Activated B cell treated with CpG ODN at 0.5 μM for 24 hours (primary cell): ENCODE results near the gene GH2. TPM values are rescaled to one million over a fixed set of nuclear protein-coding genes. Genes with fewer than 3 reads are reported as not detected.
"Not testable (repeated sequence)": the region's sequence is repeated elsewhere in the genome, so short reads cannot be mapped to it uniquely, and the experiment has no call there.

Experiments
- ATAC-seq: fragments of 200-7000 bp; cut with Tn5 transposase; one replicate; pipeline ENCODE4 v1.10.0; 2021; ENCODE audit warnings: low read depth, mild to moderate bottlenecking, moderate library complexity
- CTCF ChIA-PET: fragments of 350-600 bp; sonication (Branson Sonifier 250); formaldehyde crosslinking; loops from one replicate; lab custom pipeline; 2021; ENCODE audit warnings: antibody characterized with exemption; lab: Charles Lee
- POLR2A ChIA-PET: fragments of 350-600 bp; sonication (Branson Sonifier 250); formaldehyde crosslinking; loops from one replicate; lab custom pipeline; 2021; ENCODE audit warnings: antibody characterized with exemption; lab: Charles Lee
- DNase-seq: peaks from one replicate; pipeline ENCODE4 v3.0.0; 2022
- H3K27ac Mint-ChIP-seq: one replicate; pipeline ENCODE4 v1.8.0; 2020; ENCODE audit warnings: mixed read lengths
- H3K27me3 Mint-ChIP-seq: one replicate; pipeline ENCODE4 v1.8.0; 2021; ENCODE audit warnings: mixed read lengths
- H3K36me3 Mint-ChIP-seq: one replicate; pipeline ENCODE4 v1.8.0; 2021; ENCODE audit warnings: low read depth, mixed read lengths
- H3K4me1 Mint-ChIP-seq: one replicate; pipeline ENCODE4 v1.8.0; 2021; ENCODE audit warnings: mixed read lengths
- H3K4me3 Mint-ChIP-seq: one replicate; pipeline ENCODE4 v1.8.0; 2020; ENCODE audit warnings: mild to moderate bottlenecking, mixed read lengths
- H3K9me3 Mint-ChIP-seq: one replicate; pipeline ENCODE4 v1.8.0; 2020; ENCODE audit warnings: mixed read lengths
- intact Hi-C: fragments of 100-400 bp; cut with micrococcal nuclease; formaldehyde crosslinking; loops from one replicate; pipeline ENCODE4 v1.15.1; 2024
- total RNA-seq: library from RNA; stranded (reverse); gene quantifications from 2 replicates; pipeline ENCODE4 v1.2.3, GENCODE V29; 2022
- TF ChIP-seq, protein P1 (sequence below): fragments of 200-600 bp; IDR thresholded peaks from one replicate; pipeline ENCODE4 v1.8.0; 2022; ENCODE audit warnings: antibody characterized with exemption, mild to moderate bottlenecking

The GH2 gene
- total RNA-seq, 1 donor from 2014 or later, result not detected

DNA sequence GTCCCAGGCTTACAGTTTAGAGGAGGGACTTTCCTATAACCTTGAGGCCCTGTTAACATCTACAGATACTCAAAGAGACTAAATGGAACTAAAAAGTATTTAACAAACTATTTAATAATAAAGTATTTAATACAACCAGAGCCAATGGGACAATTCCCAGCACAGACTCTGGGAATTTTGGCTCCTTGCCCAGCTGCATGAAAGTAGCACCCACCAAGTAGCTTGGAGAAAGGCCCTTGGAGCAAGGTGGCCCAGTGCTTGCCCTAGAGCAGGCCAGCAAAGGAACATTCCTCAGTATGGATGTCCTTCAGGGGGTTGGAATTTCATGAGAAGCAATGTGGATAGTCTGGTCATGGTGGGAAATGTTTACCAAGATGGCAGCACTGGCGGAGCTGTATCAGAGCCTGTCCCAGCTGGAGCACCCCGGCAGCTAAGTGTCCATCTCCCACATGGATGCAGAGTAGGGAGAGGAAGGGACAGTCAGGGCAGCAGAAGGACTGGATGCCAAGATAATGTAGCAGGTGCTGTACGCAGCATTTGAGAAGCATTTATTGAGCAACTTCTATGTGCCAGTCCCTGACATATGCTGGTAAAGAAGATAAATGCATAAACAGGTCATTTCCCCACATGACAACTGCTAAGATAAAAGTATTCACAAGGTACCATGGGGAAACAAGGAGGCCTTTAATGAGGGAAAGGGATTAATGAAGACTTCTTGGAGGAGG is 34.1 kb downstream of the GH2 start:
- ATAC-seq, result no peak
- TF ChIP-seq, protein P1, sequence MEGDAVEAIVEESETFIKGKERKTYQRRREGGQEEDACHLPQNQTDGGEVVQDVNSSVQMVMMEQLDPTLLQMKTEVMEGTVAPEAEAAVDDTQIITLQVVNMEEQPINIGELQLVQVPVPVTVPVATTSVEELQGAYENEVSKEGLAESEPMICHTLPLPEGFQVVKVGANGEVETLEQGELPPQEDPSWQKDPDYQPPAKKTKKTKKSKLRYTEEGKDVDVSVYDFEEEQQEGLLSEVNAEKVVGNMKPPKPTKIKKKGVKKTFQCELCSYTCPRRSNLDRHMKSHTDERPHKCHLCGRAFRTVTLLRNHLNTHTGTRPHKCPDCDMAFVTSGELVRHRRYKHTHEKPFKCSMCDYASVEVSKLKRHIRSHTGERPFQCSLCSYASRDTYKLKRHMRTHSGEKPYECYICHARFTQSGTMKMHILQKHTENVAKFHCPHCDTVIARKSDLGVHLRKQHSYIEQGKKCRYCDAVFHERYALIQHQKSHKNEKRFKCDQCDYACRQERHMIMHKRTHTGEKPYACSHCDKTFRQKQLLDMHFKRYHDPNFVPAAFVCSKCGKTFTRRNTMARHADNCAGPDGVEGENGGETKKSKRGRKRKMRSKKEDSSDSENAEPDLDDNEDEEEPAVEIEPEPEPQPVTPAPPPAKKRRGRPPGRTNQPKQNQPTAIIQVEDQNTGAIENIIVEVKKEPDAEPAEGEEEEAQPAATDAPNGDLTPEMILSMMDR, result no peak
- intact Hi-C loops, result loop anchor here (10.0 kb wide), 1 partner anchor 547 kb away; the partner anchor contains the start of gene PECAM1
- DNase-seq, result no peak
- H3K9me3 Mint-ChIP-seq, result no peaks in the 10 kb centered on the region
- peaks cover 26% of the 10 kb centered on the region for H3K4me1 Mint-ChIP-seq
- H3K36me3 Mint-ChIP-seq, result no peaks in the 10 kb centered on the region
- H3K27me3 Mint-ChIP-seq, result no peaks in the 10 kb centered on the region
- H3K4me3 Mint-ChIP-seq, result peak overlapping the region; percentile 29
- ChIA-PET CTCF (interaction anchor here (2.0 kb wide), 1 partner anchor 18 kb away, joined by 10 read pairs; no protein-coding TSS in a partner anchor), POLR2A (interaction anchor here (1.4 to 2.5 kb wide), 2 partner anchors 20 to 282 kb away, joined by 3 to 13 read pairs; partner anchors contain the start of genes ERN1, FTSJ3 and PSMC5)
- no peak overlapping the region for H3K27ac Mint-ChIP-seq

DNA sequence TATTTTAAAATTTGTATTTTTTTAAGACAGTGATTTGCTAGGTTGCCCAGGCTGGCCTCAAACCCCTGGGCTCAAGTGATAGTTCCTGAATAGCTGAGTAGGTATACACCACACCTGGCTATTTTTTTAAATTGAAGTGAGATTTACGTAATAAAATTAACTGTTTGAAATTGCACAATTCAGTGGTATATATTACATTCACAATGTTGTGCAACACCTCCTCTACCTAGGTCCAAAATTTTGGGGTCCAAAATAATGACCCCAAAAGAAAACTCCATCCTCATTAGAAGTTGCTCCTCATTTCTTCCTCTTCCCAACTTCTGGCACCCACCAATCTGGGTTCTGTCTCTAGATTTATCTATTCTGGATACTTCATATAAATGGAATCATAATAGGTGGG is 36.2 kb downstream of the GH2 start:
- Mint-ChIP-seq H3K4me1 (peaks cover 39% of the 10 kb centered on the region), H3K36me3 (peaks cover 6% of the 10 kb centered on the region), H3K27me3 (no peaks in the 10 kb centered on the region), H3K4me3 (no peak overlapping the region), H3K9me3 (no peaks in the 10 kb centered on the region), H3K27ac (no peak overlapping the region)
- ChIA-PET CTCF (no interaction called here), POLR2A (no interaction called here)
- DNase-seq, result no peak
- ATAC-seq, result no peak
- TF ChIP-seq, protein P1, result no peak
- intact Hi-C loops, result loop anchor here (10.0 kb wide), 1 partner anchor 549 kb away; the partner anchor contains the start of gene PECAM1

DNA sequence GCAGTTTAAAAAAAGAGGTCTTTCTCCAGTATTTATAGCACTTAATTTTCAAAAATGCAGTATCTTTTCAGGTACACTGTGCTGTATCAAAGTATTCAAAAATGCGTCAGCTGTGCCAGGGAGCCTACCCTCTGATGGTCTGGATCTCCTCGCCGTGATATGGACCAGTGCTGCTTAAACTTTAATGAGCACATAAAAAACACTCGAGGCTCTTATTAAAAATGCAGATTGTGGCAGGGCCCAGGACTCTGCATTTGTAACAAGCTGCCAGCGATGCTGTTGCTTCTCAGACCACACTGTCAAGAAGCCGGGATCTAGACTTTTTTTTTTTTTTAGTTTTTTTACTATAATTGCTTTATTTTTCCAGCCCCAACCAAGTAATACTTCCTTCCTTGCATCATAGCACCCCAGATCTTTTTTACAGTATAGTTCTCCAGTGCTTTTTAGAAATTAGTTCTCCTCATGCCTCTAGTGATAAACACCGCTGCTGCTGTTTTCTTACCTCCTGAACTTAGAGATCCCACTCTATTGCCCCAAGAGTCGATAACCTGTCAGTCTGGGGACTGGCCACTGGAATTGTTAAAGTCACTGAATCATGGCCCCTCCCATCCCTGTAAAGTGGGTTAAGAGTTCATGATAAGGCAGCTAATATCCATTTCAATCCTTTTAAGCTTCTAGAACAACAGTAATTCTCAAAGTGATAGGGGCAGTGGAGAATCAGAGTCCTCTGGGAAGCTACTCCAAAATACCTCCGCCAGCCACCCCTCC is 37.6 kb downstream of the GH2 start:
- peak overlapping the region; percentile 88 for H3K4me3 Mint-ChIP-seq
- no peak for ATAC-seq
- H3K4me1 Mint-ChIP-seq, result peaks cover 48% of the 10 kb centered on the region
- DNase-seq, result no peak
- peak overlapping the region; percentile 95 for H3K27ac Mint-ChIP-seq
- TF ChIP-seq, protein P1, result no peak
- H3K36me3 Mint-ChIP-seq, result peaks cover 6% of the 10 kb centered on the region
- no peaks in the 10 kb centered on the region for H3K9me3 Mint-ChIP-seq
- POLR2A ChIA-PET, result interaction anchor here (0.5 to 8.3 kb wide), 32 partner anchors 8 to 1189 kb away, joined by 3 to 112 read pairs (median 6); partner anchors contain the start of genes CCDC47, CEP95, DDX42 and DDX5
- H3K27me3 Mint-ChIP-seq, result no peaks in the 10 kb centered on the region
- CTCF ChIA-PET, result interaction anchor here (0.5 kb wide), 1 partner anchor 43 kb away, joined by 4 read pairs; no protein-coding TSS in a partner anchor
- intact Hi-C loops, result loop anchor here (1.0 to 10.0 kb wide), 10 partner anchors 17 to 819 kb away; partner anchors contain the start of genes CCDC47, CEP95, DCAF7 and DDX5

DNA sequence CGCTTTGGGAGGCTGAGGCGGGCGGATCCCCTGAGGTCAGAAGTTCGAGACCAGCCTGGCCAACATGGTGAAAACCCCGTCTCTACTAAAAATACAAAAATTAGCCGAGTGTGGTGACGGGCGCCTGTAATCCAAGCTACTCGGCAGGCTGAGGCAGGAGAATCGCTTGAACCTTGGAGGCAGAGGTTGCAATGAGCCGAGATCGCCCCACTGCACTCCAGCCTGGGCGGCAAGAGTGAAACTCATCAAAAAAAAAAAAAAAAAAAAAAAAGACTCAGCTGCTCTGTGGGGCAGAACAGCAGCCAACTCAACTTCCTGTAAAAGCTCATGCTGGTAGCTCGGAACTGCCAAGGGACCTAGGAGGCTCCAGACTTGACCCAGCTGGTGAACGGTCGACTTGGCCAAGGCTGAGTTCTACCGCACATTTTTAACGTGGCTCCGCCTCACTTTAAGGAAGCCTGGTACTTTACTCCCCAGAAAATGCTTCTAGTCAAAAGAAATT is 38.3 kb downstream of the GH2 start:
- ChIA-PET CTCF (interaction anchor here (0.5 to 1.2 kb wide), 2 partner anchors 17 to 44 kb away, joined by 4 read pairs; partner anchors contain the start of gene PSMC5), POLR2A (interaction anchor here (0.5 to 8.3 kb wide), 37 partner anchors 9 to 1189 kb away, joined by 3 to 112 read pairs (median 6); partner anchors contain the start of genes CCDC47, CEP95, DDX42 and DDX5)
- not testable (repeated sequence) for H3K9me3 Mint-ChIP-seq, H3K36me3 Mint-ChIP-seq, H3K27me3 Mint-ChIP-seq, DNase-seq
- Mint-ChIP-seq H3K4me1 (peaks cover 49% of the 10 kb centered on the region), H3K27ac (peak overlapping the region; percentile 95), H3K4me3 (peak overlapping the region; percentile 88)
- peak; percentile 32 for ATAC-seq
- intact Hi-C loops, result loop anchor here (1.0 to 10.0 kb wide), 10 partner anchors 16 to 819 kb away; partner anchors contain the start of genes CCDC47, CEP95, DCAF7 and DDX5
